NCI-H1092 treated with DMSO at 0.1 percent for 48 hours (cell line): Measurements from ENCODE around the gene DSG2.

ENCODE experiments used
- DNase-seq: peaks from one replicate; lab custom pipeline; 2025; lab: John Stamatoyannopoulos, UW

DSG2 gene

DNA sequence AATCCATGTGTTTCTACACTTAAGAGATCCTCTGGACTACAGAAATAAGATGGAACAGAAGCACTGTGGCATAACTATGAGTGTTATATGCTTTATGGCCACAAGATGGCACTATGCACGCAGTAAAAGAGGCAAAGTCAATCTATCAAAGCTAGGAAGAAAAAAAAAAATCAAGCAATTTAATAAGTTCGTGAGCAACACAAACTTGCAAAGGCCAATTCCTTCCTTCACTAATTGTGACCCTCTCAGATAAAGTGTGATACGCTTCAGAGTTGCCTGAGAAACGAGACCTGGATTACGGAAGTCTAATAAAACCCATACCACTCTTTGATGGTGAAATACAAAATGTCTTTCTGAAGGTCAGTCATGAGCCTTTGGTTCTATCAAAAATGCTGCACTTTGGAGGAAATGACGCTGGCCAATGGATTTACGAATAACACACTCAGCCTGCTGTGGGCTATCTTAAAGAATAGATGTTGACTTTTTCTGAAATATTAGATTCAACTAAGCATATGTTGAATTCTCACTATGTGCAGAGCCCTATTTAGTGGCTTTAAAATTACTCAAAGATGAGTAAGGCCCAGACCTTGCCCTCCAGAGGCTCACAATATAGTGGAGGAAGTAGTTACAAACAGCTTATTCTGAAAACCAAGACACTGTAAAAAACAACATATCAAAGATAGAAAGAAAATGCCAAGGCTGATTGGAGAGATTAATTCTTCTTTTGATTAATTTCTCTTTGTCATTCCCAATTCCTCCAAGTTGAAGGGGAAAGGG, 58.2 kb downstream of the DSG2 start:
- DNase-seq: peak; percentile 81

DNA sequence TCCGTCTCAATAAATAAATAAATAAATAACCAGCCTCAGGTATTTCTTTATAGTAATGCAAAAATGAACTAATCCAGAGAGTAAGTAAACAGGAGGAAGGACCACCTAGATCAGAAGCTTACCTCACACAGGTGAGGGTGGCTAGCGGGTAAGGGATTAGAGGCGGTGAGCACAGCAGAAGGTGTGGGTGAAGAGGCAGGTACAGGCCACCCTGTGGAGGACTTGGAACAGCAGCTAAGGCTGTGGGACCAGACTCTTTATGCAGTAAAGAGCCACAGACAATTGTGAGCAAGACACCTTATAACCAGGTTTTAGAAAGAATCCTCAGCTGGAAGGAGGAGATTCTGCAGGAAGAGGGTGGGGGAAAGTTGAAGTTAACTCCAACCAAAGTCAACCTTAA, 59.5 kb downstream of the DSG2 start:
- no peak for DNase-seq

DNA sequence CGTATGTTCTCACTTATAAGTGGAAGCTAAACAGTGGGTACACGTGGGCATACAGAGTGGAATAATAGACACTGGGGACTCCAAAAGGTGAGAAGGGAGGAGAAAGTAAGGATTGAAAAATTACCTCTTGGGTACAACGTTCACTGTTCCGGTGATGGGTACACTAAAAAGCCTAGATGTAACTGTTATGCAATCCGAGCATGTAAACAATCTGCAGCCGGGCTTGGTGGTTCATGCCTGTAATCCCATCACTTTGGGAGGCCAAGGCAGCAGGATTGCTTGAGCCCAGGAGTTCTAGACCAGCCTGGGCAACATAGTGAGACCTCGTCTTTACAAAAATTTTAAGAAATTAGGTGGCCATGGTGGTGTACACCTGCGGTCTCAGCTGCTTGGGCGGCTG, 60.6 kb downstream of the DSG2 start:
- no peak for DNase-seq

- no peak for DNase-seq
Measured at GRCh38 chr18:31562726-31563125, 64.7 kb downstream of the DSG2 start.

DNA sequence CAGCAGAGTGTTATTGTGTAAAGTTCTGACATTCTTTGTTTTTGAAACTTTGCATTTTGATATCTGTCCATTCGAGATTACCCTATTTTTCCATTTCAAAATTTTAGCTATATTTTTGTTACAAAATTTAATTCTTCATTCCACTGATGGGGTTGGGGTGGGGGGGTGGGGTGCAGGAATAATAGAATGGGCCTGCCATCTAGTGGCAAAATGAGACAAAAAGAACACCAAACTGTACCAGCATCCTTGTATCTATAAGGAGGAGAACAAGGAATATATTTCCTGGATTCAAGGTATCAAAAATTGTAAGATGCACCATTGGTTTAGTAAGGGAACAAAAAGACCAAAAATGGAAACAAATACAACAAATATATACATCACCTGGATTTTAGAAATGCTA, 65.8 kb downstream of the DSG2 start:
- no peak for DNase-seq

GRCh38 chr18:31565345-31565744, 67.4 kb downstream of the DSG2 start:
- no peak for DNase-seq

- no peak for DNase-seq
Measured at GRCh38 chr18:31565782-31566512, 68.0 kb downstream of the DSG2 start.

DNA sequence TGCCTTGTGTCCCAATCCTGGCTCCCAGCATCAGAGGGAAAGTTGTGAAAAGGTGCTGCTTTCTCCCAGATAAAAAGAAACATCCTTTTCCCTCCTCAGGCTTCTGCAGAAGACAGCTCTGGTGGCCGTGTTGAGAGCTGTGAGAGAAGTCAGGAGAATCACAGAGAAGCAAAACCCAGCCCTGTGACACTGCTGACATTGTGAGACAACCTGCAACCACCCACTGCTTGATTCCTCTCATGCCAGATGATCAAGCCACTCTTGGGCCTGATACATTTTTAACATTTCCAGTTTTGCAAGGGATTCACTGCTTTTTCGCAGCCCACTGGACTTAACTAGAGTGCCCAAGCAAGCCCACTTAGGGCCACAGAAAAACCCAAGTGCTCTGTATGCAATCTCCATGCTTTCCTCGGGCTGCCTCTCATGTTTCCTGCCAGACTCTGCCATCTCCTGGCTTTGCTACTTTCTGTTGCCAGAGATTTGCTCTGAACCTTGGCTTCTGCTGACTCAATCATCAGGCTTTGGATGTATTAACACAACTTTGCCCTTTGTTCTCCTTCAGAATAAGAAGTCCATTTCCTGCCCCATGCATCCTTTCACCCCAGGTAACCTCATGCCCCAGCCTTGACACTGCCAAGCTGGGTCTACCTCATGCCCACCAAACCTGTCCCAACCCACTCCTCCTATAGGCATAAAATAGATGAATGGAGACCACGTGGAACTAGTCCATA, 68.8 kb downstream of the DSG2 start:
- DNase-seq: no peak

DNA sequence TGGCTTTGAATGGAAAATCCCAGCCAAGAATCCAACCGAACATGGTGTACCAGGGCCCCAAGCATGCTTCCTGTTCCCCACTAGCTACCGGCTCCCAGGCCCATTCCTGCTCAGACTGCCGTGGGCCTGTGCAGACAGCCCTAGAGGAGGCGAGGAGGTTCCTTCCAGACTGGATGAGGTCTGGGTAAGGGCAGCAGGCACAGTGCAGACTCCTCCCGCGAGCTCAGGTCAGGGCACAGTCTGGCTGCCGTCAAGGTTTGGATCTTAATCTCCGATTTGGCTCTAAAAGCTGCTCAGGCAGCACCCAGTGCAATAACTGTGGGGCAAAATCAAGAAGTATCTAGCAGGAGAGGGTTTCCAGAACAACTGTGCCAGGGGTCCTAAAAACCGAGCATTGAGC, 74.4 kb downstream of the DSG2 start:
- DNase-seq: no peak

DNA sequence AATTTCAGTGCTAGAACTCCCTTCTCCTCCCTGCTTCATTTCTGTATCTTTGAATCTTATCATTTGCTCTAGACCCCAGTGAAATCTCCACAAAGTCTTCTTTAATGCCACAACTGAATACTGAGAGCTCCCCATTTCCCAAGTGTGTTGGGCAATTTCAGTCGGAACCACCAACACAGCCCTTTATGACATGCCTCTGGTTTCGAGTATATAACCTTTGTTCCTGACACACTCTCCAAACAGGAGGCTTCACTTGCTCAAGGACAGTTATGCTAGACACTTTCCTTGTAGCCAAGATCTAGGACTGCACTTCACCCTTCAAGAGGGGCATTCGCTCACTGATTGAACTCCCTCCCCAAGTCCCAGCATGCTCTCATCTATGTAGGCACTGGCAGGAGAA, 75.1 kb downstream of the DSG2 start:
- DNase-seq: no peak

DNA sequence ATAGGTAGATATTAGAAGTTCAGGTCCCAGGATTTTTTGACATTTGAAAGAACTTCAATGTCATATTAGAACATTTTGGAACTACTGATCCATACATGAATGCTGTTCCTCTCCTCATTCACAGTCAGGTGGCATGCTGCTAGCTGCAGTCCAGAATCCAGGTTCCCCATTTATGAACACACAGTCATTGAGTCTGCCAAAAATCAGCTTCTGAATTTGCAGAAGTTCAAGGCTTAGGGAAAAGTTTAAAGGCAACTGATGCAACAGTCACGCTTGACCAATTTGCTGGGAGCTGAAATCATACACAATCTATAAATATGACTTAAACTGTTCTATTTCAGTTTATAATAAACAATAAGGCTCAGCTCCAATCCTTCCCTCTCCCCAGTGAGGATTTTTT, 76.4 kb downstream of the DSG2 start:
- DNase-seq: no peak

- DNase-seq: no peak
Measured at GRCh38 chr18:31575515-31576257, 77.7 kb downstream of the DSG2 start.

DNA sequence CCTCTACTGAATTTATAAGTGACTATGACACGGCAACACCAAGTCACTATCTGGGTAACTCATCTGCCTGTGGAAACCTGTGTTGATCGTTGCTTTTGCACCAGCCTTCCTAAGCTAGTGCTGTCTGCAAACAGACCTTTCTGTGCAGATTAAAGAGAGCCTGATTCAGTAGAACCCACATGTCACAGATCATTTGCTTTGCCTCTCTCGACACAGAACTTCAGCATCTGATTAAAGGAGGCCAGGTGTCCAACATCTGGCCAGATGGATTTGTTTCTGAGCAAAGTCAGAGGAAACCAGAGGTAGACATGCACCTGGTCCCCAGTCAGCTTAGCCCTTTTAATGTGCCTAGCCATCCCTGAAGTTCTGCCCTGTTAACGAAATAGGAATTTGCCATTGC, 78.7 kb downstream of the DSG2 start:
- no peak for DNase-seq

DNA sequence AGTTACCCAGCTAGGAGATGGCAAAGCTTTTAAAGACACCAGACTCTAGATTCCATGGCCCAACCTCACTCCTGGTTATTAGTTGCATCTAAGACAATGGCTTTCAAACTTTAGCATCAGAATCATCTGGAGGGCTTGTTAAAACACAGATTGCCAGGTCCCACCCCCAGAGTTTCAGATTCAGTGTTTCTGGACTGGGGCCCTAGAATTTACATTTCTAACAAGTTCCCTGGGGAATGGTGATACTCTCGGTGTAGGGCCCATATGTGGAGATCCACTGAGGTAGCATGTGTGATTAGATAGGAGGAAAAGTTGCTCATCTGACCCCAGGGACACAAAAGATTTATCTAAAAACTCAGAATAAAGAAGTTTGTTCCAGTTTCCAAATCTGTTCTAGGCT, 79.2 kb downstream of the DSG2 start:
- no peak for DNase-seq

DNA sequence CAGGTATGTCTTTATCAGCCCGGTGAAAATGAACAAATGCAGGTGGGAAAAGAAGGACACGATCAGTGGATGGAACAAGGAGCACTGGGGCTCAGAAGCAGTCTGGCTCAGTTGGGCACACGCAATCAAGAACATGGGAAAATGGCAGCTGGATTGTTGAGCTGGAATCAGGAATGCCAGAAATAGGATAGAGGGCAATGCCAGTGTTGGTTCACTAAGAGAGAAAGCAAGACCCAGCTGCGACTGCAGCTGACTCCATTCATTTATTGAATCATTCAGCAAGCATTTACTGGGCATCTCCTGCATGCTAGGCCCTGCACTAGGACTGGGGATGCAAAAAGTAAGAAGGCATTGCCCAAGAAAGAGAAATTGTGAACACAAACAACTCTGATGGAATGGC, 80.1 kb downstream of the DSG2 start:
- no peak for DNase-seq

DNA sequence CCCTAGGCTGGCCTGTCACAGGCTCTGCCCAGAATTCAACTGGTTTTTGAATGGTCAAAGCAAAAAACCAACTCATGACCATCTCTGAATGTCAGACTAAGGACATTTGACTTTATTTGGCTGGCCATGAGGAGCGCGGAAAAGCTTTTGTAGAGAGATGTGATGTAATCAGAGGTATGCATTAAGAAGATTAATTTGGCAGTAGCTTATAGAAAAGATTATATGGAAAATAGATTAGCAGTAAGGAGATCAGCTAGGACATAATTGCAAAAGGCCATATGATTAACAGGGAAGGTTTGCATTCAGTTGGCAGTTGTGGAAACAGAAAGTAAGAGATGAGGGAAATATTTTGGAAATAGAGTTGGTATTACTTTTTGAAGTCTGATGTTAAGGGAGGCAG, 81.4 kb downstream of the DSG2 start:
- no peak for DNase-seq

- no peak for DNase-seq
Measured at GRCh38 chr18:31581498-31582197, 83.7 kb downstream of the DSG2 start.

DNA sequence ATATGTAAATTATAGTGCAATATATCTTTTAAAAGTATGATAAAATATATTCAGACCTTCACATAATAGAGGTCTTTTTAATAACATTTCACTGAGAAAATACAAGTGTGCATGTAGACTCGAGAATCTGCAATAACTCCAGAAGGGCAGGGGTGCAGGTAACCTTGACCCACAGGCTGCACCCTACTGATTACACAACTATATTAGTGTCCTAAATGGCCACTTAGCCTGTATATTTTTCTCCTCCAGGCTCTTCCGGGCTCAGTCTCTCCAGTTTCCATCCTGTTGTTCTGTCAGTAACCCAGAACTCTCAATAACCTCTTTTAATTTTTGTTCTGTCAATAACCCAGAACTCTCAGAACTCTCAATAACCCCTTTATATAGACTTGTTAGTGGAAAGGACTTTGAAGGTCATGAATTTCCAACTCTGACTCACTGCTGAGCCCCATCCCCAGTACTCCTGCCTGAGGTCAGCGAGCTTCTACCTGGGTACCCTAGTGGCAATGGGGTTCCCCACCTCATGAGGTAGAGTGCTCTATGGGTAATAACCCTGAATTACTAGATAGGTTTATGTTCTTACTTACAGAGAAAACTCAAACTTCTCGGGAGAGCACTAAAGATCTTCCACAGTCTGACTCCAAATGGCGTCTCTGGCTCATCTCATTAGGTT, 85.3 kb downstream of the DSG2 start:
- no peak for DNase-seq

DNA sequence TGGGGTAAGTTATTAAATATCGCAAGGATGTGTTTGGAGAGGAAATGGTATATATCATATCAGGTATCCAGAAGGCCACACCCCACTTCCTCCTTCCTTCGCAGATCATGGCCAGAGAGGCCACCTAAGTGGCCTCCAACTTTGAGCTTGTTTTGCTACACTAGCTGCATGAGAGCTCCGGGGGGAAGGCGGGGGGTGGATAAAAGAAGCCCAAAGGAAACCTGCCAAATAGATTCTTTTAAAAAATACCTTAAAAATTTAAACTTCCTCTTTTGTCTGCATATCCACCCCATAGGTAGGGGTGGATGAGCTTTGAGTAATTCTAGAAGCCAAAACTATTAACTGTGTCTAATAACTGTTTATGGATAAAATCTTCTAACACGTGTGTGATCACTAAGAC, 88.0 kb downstream of the DSG2 start:
- no peak for DNase-seq

GRCh38 chr18:31586616-31587015, 88.6 kb downstream of the DSG2 start:
- no peak for DNase-seq

DNA sequence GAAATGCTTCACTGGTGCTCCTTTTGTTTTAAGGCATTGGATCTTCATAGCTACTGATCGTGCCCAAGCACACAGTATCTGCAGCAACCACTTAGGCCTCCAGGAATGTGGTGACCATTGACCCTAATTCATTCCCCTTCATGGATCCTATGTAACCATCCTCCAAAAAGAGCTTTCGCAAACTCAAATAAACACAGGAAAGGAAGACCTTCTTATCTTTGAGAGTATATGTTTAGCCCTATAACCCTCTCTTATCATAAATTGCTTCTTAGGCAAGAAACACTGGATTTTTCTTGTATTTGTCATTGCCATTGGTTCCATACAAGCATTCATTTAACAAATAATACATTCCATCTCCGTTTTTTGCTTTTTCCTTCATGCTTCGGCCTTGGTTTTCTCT, 89.6 kb downstream of the DSG2 start:
- DNase-seq: no peak
